Endothelial cell of hepatic sinusoid (primary cell): ENCODE results near the gene DEPP1.

ENCODE experiments used
- in situ Hi-C: cut with HindIII; loops from 2 replicates; pipeline ENCODE4 v1.10.0; 2017; ENCODE audit warnings: low sequenced_read_pairs

DEPP1 gene

DNA sequence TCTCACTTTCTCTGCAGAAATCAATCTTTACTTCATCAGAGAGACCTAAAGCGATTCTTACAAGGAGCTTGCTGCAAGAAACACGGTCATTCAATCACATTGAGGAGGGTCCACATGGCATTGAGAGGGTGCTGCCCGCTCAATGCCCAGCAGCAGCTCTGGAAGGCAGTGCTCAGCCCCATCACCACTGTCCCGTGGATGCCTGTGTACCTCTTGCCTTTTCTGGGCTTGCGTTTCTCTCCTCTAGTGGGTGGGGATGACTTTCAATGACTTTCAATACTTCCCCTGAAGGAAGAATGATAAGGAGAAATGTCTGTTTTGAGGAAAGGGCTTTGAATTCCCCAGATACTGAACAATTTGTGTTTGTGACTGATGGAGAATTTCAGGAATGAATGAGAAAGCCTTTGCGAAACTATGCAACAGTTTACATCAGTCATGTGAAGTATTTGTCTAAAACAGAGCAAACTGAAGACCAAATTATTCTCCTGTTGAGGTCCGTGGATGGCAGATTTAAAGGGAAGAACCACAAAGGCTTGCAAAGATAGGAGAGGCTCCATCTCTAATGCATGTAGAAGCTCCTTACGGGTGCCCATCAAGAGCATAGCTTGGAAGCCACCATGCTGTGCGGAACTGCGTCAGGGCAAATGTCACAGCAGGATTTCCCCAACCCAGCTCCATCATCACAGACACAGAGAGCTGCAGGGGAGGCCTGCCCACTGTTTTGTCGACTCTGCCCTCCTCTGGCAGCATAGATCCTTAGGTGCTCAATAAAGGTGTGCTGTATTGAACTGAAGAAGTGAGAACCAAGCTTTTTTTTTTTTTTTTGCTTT, 15.5 kb upstream of the DEPP1 start:
- in situ Hi-C loops = no loop called here

DNA sequence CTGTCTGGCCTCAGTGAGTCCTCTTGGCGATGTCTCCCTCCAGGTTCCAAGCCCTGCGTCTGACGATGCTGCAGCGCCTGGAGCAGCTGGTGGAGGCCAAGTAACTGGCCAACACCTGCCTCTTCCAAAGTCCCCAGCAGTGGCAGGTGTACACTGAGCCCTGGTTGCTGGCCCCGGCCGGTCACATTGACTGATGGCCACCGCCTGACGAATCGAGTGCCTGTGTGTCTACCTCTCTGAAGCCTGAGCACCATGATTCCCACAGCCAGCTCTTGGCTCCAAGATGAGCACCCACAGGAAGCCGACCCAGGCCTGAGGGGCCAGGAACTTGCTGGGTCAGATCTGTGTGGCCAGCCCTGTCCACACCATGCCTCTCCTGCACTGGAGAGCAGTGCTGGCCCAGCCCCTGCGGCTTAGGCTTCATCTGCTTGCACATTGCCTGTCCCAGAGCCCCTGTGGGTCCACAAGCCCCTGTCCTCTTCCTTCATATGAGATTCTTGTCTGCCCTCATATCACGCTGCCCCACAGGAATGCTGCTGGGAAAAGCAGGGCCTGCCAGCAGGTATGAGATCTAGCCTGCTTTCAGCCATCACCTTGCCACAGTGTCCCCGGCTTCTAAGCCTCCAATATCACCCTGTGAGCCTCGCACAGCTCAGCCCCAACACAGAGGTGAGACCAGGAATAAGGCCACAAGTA, 14.8 kb upstream of the DEPP1 start:
- in situ Hi-C loops = no loop called here

DNA sequence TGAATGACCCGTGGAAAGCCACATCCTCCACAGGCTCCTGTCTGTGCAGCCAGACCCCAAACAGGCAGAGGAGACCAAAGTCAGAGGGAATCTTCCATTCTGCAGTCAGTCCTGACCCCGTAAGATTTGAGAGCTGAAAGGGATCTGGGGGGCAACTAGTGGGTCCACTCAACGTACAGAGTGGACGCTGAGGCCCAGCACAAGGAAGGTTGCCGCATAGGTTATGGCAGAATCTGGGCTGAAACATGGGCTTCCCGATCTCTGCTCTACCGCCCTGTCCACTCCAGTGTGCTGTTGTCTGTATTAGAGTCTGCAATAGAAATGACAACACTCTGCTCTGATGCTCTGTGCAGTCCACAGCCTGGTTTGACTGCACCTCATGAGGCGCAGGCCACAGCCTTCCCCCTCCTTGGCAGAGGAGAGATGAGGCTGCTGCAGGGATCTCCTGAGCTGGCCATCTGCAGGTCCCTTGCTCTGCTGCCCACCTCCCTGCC, 14.2 kb upstream of the DEPP1 start:
- in situ Hi-C loops = no loop called here

DNA sequence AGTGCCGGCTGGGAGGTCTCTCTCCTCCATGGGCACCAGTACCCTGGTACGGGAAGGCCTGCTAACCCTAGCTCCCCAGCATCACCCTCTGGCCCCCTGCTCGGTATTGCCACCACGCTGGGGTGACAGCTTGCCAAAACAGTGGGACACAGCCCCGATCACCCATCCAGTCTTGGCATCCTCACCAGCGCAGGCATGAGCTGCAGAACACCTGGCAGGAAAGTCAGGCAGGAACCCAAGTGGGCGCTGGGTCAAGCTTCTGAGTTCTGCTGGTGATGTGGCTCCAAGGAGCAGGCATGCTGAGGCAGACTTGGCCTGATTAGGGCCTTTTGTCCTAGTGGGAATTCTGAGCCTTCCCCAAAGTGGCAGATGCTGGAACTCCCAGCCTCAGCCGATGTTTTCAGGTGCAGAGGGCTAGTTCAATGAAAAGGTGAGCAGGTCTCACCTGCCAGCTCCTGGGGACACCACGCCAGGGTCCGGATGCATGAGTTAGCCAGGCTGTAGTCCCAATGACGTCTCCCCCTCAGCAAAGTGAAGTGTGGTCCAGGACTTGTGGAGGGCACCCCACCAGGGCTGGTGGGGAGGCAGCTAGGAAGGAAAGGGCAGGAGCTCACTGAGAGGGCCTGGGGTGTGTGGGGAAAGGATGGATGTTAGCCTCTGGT, 13.6 kb upstream of the DEPP1 start:
- in situ Hi-C loops = no loop called here

DNA sequence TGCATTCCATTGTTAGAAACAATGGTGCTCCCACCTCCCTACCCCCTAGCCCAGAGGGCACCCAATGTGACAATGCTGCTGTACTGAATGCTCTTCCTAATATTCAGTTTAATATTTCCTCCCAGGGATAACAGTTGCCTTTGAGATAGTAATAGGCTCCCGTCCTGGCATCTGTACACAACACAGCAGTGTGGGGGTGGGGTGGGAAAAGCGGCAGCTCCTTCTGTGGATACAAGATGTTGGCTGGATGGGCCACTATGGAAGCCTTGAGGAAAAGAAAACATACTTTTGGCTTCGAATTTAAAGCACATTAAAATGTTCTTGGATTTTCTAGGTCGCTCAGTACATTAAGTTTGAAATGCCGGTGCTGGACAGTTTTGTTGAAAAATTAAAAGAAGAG, 13.0 kb upstream of the DEPP1 start:
- in situ Hi-C loops = no loop called here

DNA sequence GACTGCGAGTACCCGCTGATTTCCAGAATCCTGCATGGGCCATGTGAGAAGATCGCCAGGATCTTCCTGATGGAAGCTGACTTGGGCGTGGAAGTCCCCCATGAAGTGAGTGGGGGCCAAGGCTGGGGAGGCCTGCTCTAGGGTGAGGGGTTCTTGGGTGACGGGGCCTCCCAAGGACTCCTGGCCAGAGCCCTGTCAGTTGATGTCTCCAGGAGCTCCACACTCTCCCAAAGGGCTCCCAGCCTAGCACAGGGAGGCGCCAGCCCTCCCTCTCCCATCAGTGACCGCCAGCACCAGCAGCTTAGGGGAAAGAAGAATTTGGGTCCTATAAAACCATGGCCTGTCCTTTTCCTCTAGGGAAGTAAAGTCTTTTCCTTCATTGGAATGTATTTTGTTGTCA, 12.4 kb upstream of the DEPP1 start:
- in situ Hi-C loops = no loop called here

DNA sequence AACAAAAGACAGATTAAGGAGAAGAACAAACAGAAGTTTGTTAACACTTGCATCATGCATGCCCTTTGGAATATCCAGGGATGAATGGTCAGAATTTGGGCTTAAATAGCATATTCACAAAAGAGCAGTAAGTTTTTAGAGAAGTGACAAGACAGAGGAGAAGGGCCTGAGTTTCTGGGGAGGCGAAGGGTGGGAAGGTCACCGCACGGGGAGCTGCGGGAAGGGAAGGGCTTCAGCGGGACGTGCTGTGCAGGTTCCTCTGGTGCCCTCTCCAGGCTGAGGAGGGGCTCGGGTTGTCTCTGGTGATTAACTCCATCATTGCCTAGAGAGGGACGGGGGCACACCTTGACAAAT, 11.7 kb upstream of the DEPP1 start:
- in situ Hi-C loops = no loop called here

DNA sequence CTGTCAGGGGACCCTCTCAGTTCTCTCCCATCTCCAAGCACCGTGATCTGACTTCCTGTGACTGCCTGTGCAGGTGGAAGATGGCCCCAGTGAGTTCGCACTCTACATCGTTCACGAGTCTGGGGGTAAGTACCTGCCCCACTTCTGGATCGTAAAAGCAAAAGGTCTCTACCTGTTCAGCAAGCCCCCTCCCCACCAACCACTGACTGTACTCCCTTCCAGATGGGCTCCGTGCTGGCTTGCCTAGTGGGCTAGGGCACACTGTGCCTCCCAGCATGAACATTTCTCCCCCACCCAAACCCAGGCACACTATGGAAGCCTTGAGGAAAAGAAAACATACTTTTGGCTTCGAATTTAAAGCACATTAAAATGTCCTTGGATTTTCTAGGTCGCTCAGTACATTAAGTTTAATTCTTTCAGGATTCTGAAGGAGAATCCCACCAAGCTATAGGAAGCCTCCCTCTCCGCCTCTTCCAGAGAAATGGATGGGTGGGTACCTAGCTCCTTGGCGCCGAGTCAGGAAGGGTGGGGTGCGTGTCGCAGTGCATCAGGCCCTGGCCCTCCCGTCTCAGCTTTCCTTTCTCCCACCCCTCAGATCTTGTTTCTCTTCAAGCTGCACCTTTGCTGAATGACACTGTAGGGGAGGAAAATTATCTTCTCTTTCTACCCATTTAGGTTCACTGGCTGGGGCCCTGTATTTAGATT, 11.1 kb upstream of the DEPP1 start:
- in situ Hi-C loops = no loop called here

DNA sequence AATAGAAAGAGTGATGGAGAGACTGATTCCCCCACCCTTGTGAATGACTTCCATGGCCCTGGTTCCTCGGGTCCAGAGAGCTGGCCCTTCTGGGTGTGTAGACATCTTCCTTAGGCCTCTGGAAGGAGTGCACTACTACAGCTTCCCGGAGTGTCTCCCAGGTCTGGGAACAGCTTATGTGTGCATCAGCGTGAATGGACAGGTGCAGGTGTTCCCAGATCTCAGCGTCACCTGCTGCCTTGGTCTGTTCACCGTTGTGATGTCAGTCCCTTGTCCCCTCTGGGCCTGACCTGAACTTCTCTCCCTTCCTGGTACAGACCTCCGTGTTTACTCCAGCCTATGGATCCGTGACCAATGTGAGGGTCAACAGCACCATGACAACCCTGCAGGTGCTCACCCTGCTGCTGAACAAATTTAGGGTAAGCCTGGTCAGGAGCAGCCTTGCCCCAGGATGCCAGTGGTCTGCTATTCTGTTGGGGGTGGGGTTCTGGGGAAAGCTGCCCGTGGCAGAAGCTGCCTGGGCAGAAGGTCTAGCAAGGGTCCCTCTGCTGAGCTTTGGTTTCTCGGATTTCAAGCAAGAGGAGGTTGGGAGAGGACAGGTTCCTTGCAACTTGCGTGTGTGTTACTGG, 10.5 kb upstream of the DEPP1 start:
- in situ Hi-C loops = no loop called here

DNA sequence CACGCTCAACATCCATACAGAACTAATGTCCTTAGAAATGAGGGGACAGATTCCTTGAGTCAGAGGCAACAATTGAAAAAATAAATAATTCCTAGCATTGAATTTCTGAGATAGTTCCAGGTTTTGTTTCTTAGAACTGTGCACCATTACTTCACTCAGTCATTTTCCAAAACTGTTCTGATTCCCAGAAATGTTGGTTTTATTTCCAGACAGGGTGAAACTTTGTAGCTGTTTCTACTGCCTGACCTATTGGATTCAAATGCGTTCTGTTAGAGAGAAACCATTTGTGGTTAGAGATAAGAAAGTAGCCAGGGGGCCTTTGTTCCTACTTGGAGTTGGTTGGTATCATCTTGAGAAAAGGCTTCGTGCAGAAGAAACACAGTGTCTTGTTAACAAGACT, 8.1 kb upstream of the DEPP1 start:
- in situ Hi-C loops = no loop called here

DNA sequence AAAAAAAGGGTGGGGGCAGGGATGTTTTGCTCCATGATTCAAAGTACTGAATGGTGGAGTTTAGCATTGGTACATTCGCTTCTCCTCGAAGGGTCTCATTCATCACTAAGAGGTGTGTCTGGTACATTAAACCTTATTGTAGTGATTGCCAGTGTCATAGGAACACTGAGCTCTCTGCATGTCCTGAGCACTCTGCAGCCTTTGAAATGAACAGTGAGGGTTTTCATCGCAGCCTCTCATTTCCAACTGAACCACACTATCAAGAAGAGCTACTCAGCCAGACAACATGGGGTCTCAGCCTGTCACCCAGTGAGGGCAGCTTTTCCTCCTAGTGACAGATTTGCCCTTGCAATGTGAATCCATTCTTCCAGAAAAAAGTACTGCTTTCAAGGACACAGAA, 7.6 kb upstream of the DEPP1 start:
- in situ Hi-C loops = no loop called here

DNA sequence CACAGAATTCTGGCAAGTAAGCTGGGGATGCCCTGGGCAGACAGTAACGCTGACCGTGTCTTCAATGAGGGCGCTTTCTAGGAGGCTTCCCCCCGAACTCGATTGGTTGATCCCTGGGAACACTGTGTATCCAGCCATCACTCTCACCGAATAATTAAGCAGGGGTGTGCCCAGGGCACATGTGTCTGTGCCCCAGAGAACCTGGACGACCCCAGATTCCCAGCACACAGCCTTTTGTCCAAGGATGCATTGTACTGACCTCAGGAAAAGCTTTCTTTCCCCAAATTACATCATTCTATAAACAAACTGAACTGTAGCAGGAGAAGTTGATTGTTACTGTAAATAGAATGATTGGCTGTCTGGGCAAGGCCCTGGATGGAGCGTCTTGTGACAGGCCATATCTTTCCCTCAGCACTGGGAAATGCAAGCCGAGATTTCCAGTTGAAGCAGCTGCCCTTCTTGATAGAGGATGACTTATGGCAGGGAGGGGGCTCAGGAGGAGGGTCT, 6.6 kb upstream of the DEPP1 start:
- in situ Hi-C loops = no loop called here

DNA sequence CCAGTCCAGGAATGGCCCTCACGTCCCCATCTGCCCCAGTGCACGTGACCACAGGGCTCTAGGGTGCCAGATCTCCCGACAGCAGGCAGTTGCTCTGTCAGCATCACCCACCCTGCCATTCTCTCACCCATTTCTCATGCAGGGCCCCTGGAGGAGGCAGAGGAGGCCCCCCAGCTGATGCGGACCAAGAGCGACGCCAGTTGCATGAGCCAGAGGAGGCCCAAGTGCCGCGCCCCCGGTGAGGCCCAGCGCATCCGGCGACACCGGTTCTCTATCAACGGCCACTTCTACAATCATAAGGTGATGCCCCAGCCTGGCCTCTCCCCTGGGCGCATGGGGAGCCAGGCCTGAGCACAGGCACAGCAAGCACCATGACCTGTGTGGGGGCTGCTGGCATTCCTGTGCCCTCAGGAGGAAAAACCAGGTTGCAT, 6.1 kb upstream of the DEPP1 start:
- in situ Hi-C loops = no loop called here

DNA sequence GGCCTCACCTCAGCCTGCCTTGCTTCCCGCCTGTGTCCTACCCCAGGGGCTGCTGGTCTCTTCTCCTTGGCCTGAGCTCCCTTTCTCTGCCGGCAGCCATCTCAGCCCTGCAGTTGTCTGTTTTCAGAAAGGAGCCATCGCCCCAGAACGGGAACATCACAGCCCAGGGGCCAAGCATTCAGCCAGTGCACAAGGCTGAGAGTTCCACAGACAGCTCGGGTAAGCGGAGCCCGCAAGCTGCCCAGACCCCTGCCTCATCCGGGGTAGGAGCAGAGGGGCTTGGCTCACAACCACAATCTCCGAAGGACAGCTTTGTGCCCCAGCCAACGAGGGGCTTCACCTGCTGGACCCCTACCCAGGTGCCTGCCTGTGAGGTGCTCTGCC, 5.3 kb upstream of the DEPP1 start:
- in situ Hi-C loops = no loop called here

DNA sequence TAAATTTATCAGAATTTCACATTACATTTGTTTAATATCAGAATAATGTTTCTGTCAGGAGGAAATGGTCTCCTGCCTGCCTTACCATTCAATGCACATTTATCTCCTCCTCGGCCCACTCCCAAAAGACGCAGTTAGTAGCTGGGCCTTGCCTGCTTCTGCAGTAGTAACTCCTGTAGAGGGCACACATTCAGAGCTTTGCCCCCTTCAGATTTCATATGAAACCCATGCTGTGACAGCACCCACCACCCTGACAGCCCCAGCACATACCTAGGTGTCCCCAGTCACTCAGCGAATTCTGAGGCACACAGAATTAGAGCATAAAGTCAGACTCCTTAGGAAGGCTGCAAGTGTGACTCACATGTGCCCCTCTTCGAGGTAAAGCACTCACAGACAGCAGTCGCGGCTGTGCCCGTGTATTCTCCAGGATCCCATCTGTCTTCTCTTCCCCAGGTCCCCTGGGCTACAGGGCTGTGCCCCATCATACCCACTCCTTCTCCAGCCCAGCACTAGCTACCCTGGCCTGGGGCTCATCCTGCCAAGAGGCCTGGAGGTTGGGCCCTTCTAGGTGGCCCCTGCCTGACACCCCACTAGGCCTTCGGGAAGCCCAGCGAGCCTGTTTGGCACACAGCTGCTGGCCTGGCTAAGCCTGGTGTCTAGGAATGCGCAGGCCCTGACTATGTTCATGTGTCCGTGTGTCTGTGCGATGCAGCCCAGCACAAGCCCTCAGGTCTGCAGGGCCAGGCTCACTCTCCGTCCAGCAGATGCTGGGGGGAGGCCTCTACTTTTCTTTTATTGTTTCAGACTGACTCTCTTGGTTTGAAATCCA, 4.7 kb upstream of the DEPP1 start:
- in situ Hi-C loops = no loop called here

DNA sequence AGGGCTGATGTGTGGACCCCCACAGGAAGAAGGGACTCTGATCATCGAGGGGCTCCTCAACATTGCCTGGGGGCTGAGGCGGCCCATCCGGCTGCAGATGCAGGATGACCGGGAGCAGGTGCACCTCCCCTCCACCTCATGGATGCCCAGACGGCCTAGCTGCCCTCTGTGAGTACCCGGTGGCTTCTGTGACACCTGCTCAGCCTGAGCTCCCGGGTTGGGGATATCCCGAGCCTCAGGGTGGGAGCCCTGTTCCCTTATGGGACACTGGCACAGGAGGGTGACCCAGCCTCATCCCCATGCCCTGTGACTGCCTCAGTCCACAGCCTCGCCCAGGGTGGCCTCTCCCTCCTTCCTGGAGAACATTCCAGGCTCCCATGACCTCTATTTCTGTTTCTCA, 3.9 kb upstream of the DEPP1 start:
- in situ Hi-C loops = no loop called here

DNA sequence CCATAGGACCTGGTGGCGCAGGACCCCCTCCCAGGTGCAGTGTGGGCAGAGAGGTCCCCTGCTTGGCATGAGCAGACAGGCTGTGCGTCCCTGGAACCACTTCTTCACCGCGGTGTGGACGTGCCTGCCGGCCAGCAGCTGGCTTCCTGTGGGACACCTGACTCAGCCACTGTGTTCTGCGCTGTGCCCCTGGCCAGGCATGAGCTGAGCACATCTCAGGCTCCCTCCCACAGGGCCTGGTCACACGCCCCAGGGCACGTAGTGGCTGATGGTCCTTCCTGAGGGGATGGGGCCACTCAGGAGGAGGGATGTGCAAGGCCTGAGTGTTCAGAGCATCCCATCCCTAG, 3.5 kb upstream of the DEPP1 start:
- in situ Hi-C loops = no loop called here

DNA sequence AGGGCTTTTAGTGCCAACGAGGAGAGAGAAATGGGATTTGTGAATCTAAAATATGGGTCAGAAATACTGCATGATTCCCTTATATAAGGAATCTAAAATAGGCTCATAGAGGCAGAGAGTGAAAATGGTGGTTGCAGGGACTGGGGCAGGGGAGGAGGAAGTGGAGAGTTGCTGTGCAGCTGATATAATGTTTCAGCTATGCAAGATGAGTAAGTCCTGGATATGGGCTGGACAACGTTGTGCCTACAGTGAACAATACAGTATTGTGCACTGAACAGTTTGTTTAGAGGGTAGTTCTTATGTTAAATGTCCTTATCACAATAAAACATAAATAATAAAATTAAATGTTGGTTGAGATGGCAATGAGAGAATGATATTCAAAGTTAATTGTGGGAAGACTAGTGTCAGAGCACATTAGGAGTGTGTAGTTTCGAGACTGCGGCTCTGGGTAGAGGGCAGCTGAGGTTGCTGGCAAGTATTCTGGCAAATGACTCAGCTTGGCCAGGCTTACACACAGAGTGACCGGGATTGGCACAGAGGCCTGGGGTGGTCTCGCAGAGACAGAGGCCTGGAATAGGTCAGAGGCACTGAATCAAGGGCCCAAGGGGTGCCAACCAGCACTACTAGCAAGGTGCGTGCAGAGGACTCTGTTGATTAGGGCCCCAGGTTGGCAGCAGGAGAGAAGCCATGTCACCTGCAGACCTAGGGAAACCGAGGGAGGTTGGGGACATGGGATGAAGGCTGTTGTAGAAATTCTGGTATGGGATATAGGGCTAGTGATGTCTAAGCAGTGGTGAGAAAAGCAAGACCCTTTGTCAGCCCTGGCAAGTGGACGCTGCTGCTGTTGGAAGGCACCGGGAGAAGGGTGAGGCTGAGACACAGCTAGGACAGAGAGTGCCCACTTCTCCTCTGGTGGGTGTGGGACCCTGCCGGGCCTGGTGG, 2.8 kb upstream of the DEPP1 start:
- in situ Hi-C loops = no loop called here
